Islet precursor cell (in vitro differentiated cells): ENCODE data around the gene PIKFYVE.
"Not testable (repeated sequence)": the region's sequence is repeated elsewhere in the genome, so short reads cannot be mapped to it uniquely, and the experiment has no call there.

Source experiments
- DNase-seq: peaks from one replicate; pipeline ENCODE4 v3.0.0-alpha.2; 2018

PIKFYVE gene

GRCh38 chr2:208366215-208367127, 100.4 kb downstream of the PIKFYVE start:
- DNase-seq: no peak

GRCh38 chr2:208369091-208369490, 103.0 kb downstream of the PIKFYVE start:
- no peak for DNase-seq

- no peak for DNase-seq
Observed at GRCh38 chr2:208370881-208371633, 105.0 kb downstream of the PIKFYVE start.

GRCh38 chr2:208371634-208371935, 105.5 kb downstream of the PIKFYVE start:
- no peak for DNase-seq

GRCh38 chr2:208373460-208374089, 107.5 kb downstream of the PIKFYVE start:
- DNase-seq: peak; percentile 74

- DNase-seq: no peak
Observed at GRCh38 chr2:208375491-208376068, 109.5 kb downstream of the PIKFYVE start.

GRCh38 chr2:208377344-208377860, 111.3 kb downstream of the PIKFYVE start:
- DNase-seq: not testable (repeated sequence)

- no peak for DNase-seq
Observed at GRCh38 chr2:208379192-208379591, 113.1 kb downstream of the PIKFYVE start.

- DNase-seq: no peak
Observed at GRCh38 chr2:208384637-208385036, 118.6 kb downstream of the PIKFYVE start.

GRCh38 chr2:208386541-208386940, 120.5 kb downstream of the PIKFYVE start:
- DNase-seq: no peak

GRCh38 chr2:208389940-208390339, 123.9 kb downstream of the PIKFYVE start:
- DNase-seq: no peak

- no peak for DNase-seq
Observed at GRCh38 chr2:208392300-208392699, 126.2 kb downstream of the PIKFYVE start.

- not testable (repeated sequence) for DNase-seq
Observed at GRCh38 chr2:208396796-208397195, 130.7 kb downstream of the PIKFYVE start.

GRCh38 chr2:208399201-208399600, 133.1 kb downstream of the PIKFYVE start:
- DNase-seq: peak; percentile 55

GRCh38 chr2:208406474-208407451, 140.7 kb downstream of the PIKFYVE start, which contains the start of gene PTH2R:
Gene PTH2R (plus strand): TSS chr2:208406792. CDS start chr2:208407044, 252 bp downstream.
- peak; percentile 80 for DNase-seq

- DNase-seq: no peak
Observed at GRCh38 chr2:208407667-208408066, 141.6 kb downstream of the PIKFYVE start.
